Right lobe of liver (tissue), 6 donors: ENCODE results near the gene C1orf74. TPM values are rescaled to one million over a fixed set of nuclear protein-coding genes. Genes with fewer than 3 reads are reported as not detected.

Experiments
- ATAC-seq, 4 donors: fragments of 200-7000 bp; cut with Tn5 transposase; one replicate each; pipeline ENCODE4 v1.9.1; 2020; ENCODE audit warnings: mild to moderate bottlenecking in 4 of 4, moderate library complexity in 4 of 4
- DNase-seq, 3 donors: peaks; one replicate each; pipeline ENCODE4 v3.0.0-alpha.2; 2020
- H3K27ac ChIP-seq, 3 donors: fragments of 200-600 bp; one replicate each; pipeline ENCODE4 v1.8.0; 2022
- H3K27me3 ChIP-seq, 2 donors: fragments of 200-600 bp; one replicate each; pipeline ENCODE4 v1.8.0; 2022
- H3K36me3 ChIP-seq, 4 donors: fragments of 200-600 bp; sonication (generic) in 1 of 4; one replicate each; pipeline versions ENCODE4 v1.5.1 to v1.8.0; 2017 to 2022; ENCODE audit warnings: control low read depth in 1 of 4
- H3K4me1 ChIP-seq, 4 donors: fragments of 200-600 bp; sonication (generic) in 1 of 4; one replicate each; pipeline versions ENCODE4 v1.5.1 to v1.8.0; 2017 to 2022; ENCODE audit warnings: control low read depth in 1 of 4
- H3K4me3 ChIP-seq, 3 donors: fragments of 200-600 bp; one replicate each; pipeline ENCODE4 v1.8.0; 2022
- H3K9me3 ChIP-seq, 4 donors: fragments of 200-600 bp; sonication (generic) in 1 of 4; one replicate each; pipeline versions ENCODE4 v1.5.1 to v1.8.0; 2017 to 2022; ENCODE audit warnings: control low read depth in 1 of 4
- CTCF ChIP-seq, 4 donors: fragments of 200-600 bp in 3 of 4; fragments of 450-650 bp in 1 of 4; IDR thresholded peaks; one replicate each; pipeline versions ENCODE4 v1.5.1 to v1.8.0; 2016 to 2022; ENCODE audit warnings: antibody characterized with exemption in 4 of 4, mild to moderate bottlenecking in 2 of 4
- POLR2A ChIP-seq: fragments of 450-650 bp; IDR thresholded peaks from one replicate; pipeline ENCODE4 v1.6.1; 2017; ENCODE audit warnings: antibody characterized with exemption, mild to moderate bottlenecking
- WGBS: methylation state at CpG from one replicate; pipeline ENCODE4 v1.1.6; 2018; ENCODE audit warnings: low coverage, low lambda C conversion rate; ENCODE audit not compliant: insufficient coverage; ENCODE audit errors: missing lambda C conversion rate; 5-methylcytosine and 5-hydroxymethylcytosine counted together
- intact Hi-C, 2 donors: fragments of 100-400 bp; cut with DNase I; formaldehyde crosslinking; loops; one replicate each; pipeline versions ENCODE4 v1.11.2 to v1.14.1; 2022
- total RNA-seq, 6 experiments: library from RNA; depleted of rRNA in 2 of 6; stranded (reverse); fragments of >200 nt in 2 of 6; fragmentation: NEBNext Ultra II Directional in 3 of 6; extraction: Animal tissue kit (Norgen Biotek cat#: 25700) in 3 of 6; gene quantifications; one replicate each; pipeline versions ENCODE4 v1.1.0 to v1.2.4, GENCODE V29; 2016 to 2023
- donor health status: DM: no; HTN: yes; CAD: no.
- donor health status: DM: no; HTN: no; CAD: no.
- donor health status: DM: no; HTN: no; CAD: no.
- donor health status: DM: no; HTN: yes; CAD: no.
- donor health status: DM: no; HTN: yes; CAD: no.

Gene C1orf74
- total RNA-seq, 6 experiments from 2014 or later, result 0.81 to 1.6 (median 1.0) TPM

- TF ChIP-seq POLR2A (no peak), CTCF (IDR thresholded peaks at IDR 0.05) (no peak)
- H3K9me3 ChIP-seq, result no peaks in the 10 kb centered on the region
- H3K27me3 ChIP-seq, result no peaks in the 10 kb centered on the region
- ATAC-seq (no peak), DNase-seq (no peak)
- H3K27ac ChIP-seq, result no peak overlapping the region
- H3K36me3 ChIP-seq, result no peaks in the 10 kb centered on the region
- 81% methylated on average over 3 of the region's 3 CpGs for WGBS
- intact Hi-C loops, result no loop called here
- no peak overlapping the region for H3K4me3 ChIP-seq
- no peaks in the 10 kb centered on the region for H3K4me1 ChIP-seq
Measured at GRCh38 chr1:209815490-209815889, 31.1 kb upstream of the C1orf74 start.

DNA sequence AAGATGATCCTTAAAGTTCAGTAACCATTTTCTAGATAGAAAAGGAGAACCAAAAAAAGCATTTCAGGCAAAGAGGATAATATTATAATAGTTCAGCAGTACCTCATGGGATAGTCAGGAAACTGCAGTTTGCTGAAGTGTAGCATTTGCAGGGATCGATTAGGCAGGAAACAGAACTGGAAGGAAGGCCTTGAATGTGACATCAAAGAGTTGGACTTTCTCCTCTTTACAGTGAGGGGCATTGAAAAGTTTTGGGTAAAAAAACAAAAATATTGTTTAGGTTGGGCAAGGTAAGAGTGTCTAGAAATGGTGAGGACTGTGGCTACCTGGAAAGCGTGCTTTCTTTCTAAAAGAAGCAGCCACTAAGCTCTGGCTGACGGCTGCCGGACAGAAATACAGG, 29.5 kb upstream of the C1orf74 start:
- intact Hi-C loops, result no loop called here
- no peak for TF ChIP-seq CTCF (IDR thresholded peaks at IDR 0.05)
- TF ChIP-seq POLR2A, result no peak
- ATAC-seq, result no peak
- H3K9me3 ChIP-seq, result no peaks in the 10 kb centered on the region
- H3K36me3 ChIP-seq, result no peaks in the 10 kb centered on the region
- DNase-seq, result no peak
- WGBS, result 87% methylated on average over 4 of the region's 4 CpGs
- no peak overlapping the region for H3K4me3 ChIP-seq
- H3K27me3 ChIP-seq, result no peaks in the 10 kb centered on the region
- H3K4me1 ChIP-seq, result no peaks in the 10 kb centered on the region
- no peak overlapping the region for H3K27ac ChIP-seq

- intact Hi-C loops, result no loop called here
- WGBS, result 63% methylated on average over 4 of the region's 5 CpGs
- DNase-seq (no peak), ATAC-seq (no peak)
- H3K36me3 ChIP-seq, result no peaks in the 10 kb centered on the region
- no peak overlapping the region for H3K27ac ChIP-seq
- TF ChIP-seq POLR2A (no peak), CTCF (IDR thresholded peaks at IDR 0.05) (no peak)
- no peak overlapping the region for H3K4me3 ChIP-seq
- no peaks in the 10 kb centered on the region for H3K4me1 ChIP-seq
- no peaks in the 10 kb centered on the region for H3K9me3 ChIP-seq
- H3K27me3 ChIP-seq, result no peaks in the 10 kb centered on the region
Measured at GRCh38 chr1:209810783-209811182, 26.4 kb upstream of the C1orf74 start.

DNA sequence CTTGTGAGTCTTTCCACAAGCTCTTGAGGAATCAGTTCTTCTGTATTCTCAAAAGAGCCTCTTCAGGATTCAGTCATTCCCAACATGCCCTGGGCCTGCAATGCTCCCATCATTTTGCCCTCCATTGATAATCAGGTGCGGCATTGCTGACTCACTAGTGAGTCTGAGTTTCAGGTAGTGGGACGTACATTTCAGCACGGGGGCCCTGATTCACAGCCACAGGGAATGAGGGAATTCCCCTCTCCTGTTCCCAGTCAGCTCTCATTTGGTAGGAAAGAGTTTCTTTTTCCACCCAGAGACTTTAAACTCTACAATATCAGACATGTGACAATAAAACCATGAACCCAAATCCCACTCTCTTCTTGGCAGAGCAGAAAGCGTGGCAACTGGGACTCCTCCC, 25.3 kb upstream of the C1orf74 start:
- 83% methylated on average over 4 of the region's 4 CpGs for WGBS
- Histone ChIP-seq H3K4me3 (no peak overlapping the region), H3K27ac (no peak overlapping the region), H3K36me3 (no peaks in the 10 kb centered on the region), H3K4me1 (no peaks in the 10 kb centered on the region), H3K9me3 (no peaks in the 10 kb centered on the region), H3K27me3 (no peaks in the 10 kb centered on the region)
- TF ChIP-seq POLR2A, result no peak
- no peak for TF ChIP-seq CTCF (IDR thresholded peaks at IDR 0.05)
- no peak for ATAC-seq
- intact Hi-C loops, result no loop called here
- DNase-seq, result no peak

DNA sequence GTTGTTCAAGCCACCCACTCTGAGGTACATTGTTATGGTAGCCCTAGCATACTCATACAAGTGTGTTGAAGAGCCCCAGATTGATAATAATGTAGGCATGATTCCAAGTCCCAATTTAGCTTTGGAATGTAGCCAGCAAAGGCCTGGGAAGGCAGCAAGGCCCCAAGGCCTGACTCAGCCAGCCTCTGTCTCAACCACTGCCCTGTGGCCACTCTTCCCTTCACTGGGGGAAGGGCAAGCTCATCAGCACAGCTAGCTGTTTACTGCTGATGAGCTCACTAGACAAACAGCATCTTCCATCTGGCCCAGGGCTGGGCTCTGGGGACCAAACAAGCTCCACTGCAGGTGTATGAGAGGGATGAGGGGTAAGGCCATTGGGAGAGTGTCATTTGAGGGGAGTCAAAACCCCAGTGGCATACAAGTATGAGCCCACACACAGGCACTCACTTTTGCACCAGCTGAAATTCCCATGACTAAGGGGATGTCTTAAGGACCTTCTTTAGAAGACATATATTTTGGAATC, 23.8 kb upstream of the C1orf74 start:
- Histone ChIP-seq H3K4me3 (no peak overlapping the region), H3K9me3 (no peaks in the 10 kb centered on the region), H3K4me1 (peaks cover 0 to 3% (median under 1%) of the 10 kb centered on the region in 4 donors), H3K27me3 (no peaks in the 10 kb centered on the region), H3K36me3 (no peaks in the 10 kb centered on the region), H3K27ac (no peak overlapping the region)
- intact Hi-C loops, result no loop called here
- DNase-seq (peak in 2 of 3 donors; percentile 37 to 54), ATAC-seq (peak in 1 of 4 donors; percentile 67)
- TF ChIP-seq POLR2A, result no peak
- TF ChIP-seq CTCF (IDR thresholded peaks at IDR 0.05), result no peak
